HG03520 (cell line): ENCODE results near the gene TBR1.

ENCODE experiments used
- ATAC-seq: cut with Tn5 transposase; IDR thresholded peaks from one replicate; pipeline ENCODE4 v1.9.1; 2021; ENCODE audit warnings: mild to moderate bottlenecking, moderate library complexity; ENCODE audit not compliant: unreplicated experiment

TBR1 gene

DNA sequence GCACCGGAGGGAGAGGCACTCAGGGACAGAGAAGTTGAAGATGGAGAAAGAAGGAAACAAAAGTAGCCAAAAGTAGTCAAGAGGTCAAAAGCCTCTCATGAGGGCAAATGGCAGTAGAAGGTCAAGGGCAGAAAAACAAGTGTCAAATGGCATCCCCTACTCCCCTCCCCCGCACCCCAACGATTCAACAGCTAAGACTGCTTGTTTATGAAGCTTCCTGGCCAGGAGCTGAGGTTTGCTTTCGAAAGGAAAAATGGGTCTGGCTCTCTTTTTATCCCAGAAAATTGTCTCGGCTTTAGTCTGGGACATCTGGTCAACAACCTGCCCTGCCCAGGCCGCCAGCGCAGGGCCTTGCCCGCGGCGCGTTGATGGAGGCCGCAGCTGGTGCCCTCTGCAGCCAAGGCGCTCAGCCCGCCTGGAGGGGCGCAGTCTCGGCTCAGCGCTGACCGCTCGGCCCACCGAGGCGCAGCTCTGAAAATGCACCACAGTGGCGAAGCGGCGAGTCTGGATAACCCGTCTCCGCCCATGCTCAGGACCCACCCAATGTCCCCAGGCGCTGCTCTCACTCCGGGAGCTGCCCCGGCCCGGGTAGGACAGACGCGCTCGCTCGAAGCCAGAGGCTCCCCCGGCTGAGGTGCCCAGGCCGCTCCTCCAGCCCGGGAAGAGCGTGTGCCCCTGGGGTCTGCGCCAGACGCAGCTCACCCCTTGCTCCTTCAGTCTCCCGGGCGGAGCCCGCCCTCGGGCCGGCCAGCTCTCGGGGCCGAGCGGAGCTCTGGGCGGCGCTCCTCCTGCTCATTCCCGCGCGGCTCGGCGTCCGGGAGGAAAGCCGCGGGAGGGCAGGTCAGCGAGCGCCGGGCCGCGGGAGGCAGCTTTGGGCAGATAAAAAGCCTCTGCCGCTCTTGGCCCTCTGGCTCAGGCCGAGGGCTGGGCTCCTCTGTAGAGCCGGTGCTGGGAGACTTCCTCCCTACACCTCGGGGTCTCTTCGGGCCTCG is 1.8 kb upstream of the TBR1 start:
- ATAC-seq: no peak

DNA sequence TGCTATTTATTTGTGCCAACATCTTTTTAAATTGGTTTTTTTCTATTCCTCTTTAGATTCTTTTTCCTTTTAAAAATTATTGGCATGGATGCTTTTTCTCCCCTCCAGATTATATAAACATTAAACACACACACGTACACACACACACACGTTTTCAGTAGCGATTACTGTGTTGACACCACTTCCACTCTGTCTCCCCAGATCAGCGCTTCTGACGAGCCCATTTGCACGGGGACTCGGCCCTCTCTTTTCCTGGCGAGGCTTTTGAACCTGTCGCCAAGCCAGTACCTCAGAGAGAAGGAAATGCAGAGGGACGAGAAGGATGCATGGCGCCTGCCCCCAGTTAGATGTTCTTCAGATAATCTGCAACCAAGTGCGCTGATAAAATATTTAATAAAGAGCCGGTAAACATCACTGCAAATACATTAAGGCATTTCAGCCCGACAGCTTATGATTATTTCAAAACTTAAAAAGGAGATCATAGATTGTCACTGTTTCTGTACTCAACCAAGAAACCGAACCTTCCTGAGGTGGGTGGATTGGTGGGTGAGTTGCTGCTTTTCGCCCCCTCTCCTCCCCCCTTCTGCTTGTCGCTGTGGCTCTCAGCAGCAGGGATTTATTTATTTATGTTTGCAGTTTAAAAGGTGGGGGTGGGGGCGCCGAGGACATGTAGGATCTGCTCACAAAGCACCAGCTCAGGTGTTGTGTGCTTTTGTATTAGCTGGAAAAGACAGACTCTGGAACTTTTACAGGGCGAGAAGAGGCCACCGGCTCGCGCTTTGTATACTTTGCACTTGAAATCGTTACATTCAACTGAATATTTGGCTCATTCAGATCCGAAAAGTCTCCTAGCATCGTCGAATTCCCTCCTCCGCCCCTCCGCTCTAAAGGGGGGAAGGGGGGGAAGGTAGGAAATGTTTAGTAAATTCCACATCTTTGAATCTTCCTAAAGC is 787 bp upstream of the TBR1 start:
- ATAC-seq: no peak

DNA sequence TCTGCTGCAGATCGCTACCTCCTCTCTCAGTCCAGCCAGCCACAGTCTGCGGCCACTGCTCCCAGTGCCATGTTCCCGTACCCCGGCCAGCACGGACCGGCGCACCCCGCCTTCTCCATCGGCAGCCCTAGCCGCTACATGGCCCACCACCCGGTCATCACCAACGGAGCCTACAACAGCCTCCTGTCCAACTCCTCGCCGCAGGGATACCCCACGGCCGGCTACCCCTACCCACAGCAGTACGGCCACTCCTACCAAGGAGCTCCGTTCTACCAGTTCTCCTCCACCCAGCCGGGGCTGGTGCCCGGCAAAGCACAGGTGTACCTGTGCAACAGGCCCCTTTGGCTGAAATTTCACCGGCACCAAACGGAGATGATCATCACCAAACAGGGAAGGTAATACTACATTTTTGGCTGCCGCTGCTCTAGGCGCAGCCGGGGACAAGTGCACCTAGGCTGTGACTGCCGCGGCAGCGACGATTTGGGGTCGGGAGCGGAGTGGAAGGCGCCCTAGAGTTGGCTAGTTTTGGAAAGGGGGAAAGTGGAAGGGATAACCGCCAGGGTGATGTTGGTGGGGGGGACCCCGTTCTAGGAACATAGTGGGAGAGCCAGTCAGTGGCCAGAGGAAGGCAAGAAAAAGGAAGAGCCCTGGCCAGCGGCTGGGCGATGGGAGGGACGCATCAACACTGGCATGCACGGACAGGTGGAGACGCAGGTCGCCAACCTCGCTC is 776 bp downstream of the TBR1 start:
- ATAC-seq: no peak

DNA sequence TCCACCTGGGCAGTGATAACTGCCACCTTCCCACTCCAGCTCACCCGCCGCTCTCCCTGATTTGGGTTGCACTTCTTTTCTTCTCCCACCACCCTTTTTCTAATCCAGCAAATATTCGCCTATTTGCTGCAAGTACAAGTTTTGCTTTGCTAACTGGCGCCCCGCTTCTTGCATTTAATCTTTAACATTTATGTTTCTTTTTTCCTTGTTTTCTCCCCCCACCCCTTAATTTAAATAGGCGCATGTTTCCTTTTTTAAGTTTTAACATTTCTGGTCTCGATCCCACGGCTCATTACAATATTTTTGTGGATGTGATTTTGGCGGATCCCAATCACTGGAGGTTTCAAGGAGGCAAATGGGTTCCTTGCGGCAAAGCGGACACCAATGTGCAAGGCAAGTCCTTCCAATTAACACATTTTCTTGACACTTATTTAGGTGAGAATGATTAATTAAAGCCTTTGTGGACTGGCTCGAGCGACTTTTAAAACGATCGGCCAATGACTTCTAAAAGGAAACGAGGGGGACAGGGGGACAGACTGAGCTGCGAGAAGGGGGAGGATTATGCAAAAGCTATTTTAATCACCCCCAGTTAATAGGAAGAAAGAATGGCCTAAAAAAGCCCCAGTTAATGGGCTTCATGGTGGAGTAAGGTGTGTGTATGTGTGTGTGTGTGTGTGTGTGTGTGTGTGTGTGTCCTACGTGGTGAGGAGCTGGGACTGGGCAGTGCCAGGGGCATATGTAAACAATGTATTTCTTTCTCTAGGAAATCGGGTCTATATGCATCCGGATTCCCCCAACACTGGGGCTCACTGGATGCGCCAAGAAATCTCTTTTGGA is 1.6 kb downstream of the TBR1 start:
- ATAC-seq: no peak

DNA sequence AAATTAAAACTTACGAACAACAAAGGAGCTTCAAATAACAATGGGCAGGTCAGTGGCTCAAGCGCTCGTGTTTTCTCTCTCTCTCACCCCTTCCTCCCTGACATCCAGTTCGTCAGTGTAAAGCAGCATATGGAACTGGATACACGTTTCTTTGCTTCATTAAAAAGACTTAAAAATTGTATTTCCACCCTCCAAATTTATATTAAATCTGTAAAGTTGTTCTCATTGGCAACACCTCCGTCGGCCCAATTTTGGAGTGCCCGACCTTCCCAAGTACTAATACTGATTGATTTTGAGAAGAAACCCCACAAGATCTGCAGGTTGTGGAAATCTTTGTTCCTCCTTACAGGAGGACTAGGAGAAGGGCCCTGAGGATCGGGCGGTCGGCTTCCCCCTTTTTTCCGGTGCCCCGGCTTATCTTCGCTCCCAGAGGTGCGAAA is 2.2 kb downstream of the TBR1 start:
- ATAC-seq: no peak

DNA sequence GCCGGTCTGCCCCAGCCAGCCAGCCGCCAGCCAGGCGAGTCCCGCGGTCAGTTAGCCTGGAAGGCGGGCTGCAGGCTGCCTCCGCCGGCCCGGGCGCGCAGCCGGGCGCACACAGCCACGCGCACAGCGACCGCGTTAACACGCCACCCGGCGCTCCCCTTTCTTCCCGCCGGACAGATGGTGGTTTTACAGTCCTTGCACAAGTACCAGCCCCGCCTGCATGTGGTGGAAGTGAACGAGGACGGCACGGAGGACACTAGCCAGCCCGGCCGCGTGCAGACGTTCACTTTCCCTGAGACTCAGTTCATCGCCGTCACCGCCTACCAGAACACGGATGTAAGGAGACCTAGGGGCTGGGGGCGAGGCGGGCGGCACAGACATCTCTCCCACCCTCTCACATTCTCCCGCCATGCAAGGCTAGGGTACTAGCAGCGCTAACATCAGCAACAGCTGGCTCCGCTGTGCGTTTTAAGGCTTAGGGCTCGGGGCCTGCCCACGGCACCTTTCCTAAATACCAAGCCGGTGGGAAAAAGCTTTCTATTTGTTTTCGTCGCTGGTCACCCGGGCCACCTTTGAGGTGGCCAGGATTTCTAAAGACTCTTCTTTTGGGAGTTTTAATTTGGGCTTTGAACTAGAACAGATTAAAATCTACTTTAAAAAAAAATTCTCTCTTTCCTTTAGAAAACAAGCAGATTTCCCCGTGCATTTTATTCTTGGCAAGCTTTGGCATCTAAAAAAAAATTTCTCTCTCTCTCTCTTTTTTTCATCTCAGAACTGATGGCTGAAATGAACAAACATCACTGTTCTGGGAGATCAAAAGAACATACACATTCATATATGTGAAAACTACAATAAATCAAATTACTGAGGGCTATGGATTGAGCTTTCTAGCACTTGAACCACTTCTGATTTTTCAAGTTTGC is 2.9 kb downstream of the TBR1 start:
- ATAC-seq: no peak

DNA sequence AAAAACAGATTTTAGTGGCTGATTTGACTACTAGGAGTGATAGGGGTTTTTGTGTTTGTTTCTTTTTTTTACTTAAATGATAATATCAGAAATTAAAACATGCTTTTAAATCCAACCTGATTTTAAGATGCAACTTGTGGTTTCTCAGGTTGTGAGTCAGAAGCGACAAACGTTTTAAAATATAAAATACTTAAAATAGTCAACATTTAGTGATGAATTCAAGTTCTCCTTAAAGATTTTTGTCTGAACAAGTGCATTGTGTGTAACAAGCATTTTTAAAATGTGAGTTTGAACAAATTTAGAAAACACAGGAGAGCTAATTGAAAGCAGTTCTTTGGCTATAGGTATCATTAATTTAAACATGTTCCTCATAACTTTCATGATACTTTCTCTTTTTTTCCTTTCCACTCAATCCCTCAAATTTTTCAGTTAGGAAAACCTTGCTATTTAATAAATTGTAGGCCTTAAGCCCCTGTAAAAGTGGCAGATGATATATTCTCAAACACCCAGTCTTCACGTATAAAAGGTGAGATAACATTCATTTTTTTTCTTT is 3.6 kb downstream of the TBR1 start:
- ATAC-seq: no peak

DNA sequence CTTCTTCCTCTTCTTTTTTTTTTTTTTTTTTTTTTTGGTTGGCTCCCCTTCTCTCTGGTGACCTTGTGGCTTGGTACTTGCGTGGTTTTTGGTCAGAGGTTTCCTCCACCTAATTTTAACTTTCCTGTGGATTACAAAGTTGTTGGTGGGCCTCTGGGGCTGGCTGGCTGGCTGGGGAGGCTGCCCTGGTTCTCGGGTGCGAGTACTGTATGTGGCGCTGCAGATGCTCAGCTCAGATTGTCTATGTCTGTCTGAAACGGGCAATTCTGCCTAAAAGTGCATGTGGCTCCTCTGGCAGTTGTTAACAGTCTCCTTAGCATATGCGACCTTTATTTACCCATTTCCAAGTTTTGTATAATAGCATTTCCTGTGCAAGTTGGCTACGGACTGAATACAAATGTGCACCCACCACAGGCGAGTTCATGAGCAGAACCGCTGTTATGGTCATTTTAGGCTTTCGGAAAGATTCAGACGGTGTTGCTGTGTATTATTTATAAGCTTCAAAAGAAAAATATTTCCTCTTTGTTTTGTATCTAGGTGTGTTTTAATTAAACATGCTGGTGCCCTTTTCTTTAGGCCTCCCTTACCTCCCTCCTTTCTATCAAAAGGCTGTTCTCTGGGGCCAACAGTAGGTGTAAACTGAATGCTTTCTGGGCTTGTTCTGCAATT is 4.4 kb downstream of the TBR1 start:
- ATAC-seq: no peak

DNA sequence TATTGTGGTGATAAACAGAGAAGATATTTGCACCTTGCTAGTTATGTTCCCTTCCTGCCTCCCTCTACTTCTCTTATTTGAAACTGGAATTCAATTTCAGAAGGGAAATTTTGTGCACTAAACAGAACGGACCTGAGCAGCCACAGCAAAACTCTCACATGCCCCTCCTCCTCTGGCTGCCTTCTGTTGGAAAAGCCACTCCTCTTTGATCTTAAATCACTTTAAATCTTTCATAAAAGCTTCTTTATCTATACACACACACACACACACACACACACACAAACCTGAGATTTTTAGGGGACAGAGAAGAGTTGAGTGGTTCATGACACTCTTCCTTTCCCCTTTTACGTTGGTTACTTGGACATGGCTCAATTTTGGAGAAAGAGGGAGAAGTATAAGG is 5.6 kb downstream of the TBR1 start:
- no peak for ATAC-seq

DNA sequence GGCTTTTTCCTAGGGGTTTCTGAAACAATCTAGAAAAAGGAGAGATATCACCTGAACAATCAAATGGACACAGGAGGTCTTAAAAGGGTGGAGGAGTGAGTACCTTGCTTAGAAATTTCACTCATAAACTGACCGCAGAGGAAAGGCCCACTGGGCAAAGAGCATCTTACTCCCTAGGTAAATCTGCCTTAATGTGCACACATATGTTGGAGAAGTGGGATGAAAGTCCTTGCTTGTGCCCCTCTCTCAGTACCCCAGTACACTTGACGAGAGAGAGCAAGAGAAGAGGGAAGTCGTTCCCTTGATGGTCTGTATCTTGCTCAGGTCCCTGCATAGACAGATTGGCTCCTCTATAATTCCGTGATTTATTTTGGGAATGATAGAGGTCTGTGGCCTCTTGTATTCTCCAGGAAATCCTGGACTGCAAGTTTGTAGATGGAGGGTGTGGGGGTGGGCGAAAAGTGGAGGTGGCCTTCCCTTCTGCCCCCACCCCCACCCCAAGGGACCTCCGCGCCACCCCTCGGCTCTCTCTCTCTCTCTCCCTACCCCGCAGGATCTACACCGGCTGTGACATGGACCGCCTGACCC is 6.8 kb downstream of the TBR1 start:
- ATAC-seq: no peak

DNA sequence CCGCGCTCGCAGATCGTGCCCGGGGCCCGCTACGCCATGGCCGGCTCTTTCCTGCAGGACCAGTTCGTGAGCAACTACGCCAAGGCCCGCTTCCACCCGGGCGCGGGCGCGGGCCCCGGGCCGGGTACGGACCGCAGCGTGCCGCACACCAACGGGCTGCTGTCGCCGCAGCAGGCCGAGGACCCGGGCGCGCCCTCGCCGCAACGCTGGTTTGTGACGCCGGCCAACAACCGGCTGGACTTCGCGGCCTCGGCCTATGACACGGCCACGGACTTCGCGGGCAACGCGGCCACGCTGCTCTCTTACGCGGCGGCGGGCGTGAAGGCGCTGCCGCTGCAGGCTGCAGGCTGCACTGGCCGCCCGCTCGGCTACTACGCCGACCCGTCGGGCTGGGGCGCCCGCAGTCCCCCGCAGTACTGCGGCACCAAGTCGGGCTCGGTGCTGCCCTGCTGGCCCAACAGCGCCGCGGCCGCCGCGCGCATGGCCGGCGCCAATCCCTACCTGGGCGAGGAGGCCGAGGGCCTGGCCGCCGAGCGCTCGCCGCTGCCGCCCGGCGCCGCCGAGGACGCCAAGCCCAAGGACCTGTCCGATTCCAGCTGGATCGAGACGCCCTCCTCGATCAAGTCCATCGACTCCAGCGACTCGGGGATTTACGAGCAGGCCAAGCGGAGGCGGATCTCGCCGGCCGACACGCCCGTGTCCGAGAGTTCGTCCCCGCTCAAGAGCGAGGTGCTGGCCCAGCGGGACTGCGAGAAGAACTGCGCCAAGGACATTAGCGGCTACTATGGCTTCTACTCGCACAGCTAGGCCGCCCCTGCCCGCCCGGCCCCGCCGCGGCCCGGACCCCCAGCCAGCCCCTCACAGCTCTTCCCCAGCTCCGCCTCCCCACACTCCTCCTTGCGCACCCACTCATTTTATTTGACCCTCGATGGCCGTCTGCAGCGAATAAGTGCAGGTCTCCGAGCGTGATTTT is 7.6 kb downstream of the TBR1 start:
- ATAC-seq: no peak

DNA sequence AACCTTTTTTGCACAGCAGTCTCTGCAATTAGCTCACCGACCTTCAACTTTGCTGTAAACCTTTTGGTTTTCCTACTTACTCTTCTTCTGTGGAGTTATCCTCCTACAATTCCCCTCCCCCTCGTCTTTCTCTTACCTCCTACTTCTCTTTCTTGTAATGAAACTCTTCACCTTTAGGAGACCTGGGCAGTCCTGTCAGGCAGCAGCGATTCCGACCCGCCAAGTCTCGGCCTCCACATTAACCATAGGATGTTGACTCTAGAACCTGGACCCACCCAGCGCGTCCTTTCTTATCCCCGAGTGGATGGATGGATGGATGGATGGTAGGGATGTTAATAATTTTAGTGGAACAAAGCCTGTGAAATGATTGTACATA is 8.3 kb downstream of the TBR1 start:
- ATAC-seq: no peak

DNA sequence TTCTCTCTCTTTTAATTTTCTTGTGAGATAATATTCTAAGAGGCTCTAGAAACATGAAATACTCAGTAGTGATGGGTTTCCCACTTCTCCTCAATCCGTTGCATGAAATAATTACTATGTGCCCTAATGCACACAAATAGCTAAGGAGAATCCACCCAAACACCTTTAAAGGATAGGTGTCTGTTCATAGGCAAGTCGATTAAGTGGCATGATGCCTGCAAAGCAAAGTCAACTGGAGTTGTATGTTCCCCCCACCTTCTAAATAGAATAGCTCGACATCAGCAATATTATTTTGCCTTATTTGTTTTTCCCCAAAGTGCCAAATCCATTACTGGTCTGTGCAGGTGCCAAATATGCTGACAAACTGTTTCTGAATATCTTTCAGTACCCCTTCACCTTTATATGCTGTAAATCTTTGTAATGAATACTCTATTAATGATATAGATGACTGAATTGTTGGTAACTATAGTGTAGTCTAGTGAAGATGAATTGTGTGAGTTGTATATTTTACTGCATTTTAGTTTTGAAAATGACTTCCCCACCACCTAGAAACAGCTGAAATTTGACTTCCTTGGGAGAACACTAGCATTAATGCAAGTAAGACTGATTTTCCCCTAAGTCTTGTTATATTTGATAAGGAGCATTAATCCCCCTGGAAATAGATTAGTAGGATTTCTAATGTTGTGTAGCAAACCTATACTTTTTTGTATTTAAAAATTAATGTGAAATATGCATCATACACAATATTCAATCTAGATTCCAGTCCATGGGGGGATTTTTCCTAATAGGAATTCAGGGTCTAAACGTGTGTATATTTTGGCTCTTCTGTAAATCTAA is 9.0 kb downstream of the TBR1 start:
- no peak for ATAC-seq

DNA sequence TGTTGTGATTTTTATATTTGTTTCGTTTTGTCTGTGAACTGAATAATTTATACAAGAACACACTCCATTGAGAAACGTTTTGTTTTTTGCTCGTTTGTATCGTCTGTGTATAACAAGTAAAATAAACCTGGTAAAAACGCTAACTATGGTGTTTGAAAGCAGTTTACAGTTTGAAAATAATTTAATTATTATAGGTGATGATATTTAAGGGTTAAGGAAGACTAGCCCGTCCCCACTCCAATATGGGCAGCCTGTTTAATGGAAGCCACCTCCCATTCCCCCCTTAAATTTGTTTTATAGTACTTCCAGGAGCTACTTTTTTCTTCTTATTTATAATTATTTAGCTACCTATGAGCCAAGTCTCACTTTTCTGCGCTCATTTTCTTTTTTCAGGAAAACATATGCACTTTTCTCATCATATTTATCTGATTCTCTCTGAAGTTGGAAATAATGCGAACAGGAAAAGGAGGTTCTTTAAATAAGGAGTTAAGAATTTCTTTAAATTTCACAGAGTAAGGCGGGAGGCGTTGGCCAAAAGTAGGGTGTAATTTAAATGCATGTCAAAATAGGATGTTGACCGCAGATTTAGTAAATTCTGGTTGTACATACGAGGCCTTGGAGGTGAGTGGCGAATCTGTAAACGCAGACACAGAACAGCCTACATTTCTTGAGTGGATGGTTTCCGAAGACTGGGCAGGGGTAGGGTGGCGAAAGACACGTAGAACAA is 9.8 kb downstream of the TBR1 start:
- no peak for ATAC-seq

DNA sequence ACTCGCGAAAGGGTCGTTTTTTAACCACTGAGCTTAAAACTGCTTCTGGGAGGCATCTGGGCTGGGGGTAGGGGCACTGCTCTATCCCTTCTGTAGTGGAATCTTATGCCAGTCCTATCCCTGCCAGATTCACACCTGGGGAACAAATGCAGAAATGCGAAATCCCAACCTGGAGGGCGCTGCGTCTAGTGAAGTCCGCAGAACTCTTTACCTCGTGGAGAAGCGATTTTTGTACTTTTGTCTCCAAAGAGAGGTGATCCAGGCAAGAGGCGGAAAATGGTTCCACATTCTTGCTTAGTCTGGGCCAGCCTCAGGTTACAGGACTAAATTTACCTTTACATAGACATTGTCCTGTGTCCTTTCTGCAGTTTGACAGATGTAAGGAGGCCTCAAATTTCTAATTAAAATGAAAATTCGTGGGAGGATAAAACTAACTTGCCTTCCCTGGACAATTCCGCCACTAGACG is 10.4 kb downstream of the TBR1 start:
- ATAC-seq: no peak
